ENCODE data around the gene CPT1B. TPM values are rescaled to one million over a fixed set of nuclear protein-coding genes. Genes with fewer than 3 reads are reported as not detected.

The CPT1B gene
- total RNA-seq, 1 experiment from 2014 or later, result 19.2 TPM

DNA sequence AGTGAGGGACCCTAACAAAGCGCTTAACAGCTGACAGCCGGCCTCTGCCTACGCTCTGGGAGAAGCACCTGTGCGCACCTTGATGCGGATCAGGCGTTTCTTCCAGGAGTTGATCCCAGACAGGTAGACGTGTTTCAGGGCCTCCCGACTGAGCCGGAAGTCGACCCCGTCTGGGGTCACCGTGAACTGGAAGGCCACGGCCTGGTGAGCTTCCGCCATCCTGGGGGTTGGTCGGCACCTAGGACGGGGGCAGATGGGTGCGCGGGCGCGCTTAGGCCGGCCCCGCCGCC, 585 bp downstream of the CPT1B start:
- TF ChIP-seq, protein P1, sequence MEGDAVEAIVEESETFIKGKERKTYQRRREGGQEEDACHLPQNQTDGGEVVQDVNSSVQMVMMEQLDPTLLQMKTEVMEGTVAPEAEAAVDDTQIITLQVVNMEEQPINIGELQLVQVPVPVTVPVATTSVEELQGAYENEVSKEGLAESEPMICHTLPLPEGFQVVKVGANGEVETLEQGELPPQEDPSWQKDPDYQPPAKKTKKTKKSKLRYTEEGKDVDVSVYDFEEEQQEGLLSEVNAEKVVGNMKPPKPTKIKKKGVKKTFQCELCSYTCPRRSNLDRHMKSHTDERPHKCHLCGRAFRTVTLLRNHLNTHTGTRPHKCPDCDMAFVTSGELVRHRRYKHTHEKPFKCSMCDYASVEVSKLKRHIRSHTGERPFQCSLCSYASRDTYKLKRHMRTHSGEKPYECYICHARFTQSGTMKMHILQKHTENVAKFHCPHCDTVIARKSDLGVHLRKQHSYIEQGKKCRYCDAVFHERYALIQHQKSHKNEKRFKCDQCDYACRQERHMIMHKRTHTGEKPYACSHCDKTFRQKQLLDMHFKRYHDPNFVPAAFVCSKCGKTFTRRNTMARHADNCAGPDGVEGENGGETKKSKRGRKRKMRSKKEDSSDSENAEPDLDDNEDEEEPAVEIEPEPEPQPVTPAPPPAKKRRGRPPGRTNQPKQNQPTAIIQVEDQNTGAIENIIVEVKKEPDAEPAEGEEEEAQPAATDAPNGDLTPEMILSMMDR (conservative IDR thresholded peaks at IDR 0.05; ENCODE audit: low read depth, low read length), result no peak
- no peak for TF ChIP-seq EZH2 (IDR thresholded peaks at IDR 0.05; ENCODE audit: borderline replicate concordance, low read depth, low read length, poor library complexity, severe bottlenecking)
- intact Hi-C loops (cut with micrococcal nuclease; ENCODE audit: unreplicated experiment), result no loop called here
- no TSS peak for BruUV-seq (replicated peaks)

DNA sequence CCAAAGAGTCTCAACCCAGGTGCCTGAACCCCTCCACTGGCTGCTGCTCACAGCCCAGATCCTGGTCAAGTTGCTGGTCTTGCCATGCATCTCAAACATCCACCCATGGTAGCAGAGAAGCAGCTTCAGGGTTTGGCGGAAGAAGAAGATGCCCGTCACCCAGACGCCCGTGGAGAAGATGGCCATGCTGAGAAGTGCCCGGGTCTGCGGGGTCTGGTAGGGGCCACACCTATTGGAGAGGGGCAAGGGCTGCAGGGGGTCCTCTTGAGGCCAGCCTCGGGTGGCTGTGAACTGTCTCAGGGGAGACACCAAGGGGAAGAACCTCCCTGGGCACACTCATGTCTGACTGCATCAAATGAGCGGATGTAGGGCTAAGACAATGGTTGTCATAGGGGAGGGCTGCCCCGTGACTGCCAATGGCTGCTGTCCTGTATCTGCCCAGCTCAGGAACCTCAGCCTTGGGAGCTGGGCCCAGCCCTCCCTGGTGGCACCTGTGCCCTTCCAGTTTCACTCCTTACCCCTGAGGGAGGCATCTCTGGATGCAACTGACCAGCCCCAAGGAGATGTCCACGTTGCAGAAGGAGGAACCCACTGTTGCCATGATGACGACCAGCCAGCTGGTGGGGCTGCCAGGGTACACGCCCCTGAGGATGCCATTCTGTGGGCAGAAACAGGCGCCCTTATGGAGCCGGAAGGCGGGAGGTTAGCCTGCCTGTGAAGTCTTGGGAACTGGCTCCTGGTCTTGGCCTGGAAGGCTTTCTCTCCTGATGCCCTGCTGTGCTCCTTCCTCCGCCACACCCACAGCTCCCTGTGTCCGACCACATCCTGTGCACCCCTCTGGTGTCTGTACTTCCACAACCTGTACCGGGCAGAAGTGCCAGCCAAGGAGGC, 1.2 kb downstream of the CPT1B start:
- Histone ChIP-seq H3K4me1 (ENCODE audit: insufficient read depth, low read length, poor library complexity, severe bottlenecking) (no peaks in the 10 kb centered on the region), H3K36me3 (ENCODE audit: insufficient read depth, low read length, poor library complexity, severe bottlenecking) (no peaks in the 10 kb centered on the region), H3K9me3 (ENCODE audit: low read depth, low read length, poor library complexity, severe bottlenecking) (no peaks in the 10 kb centered on the region), H3K27me3 (replicated peaks; ENCODE audit: insufficient read depth, low read depth, low read length, poor library complexity) (no peaks in the 10 kb centered on the region), H3K27ac (ENCODE audit: low read depth, low read length, poor library complexity, severe bottlenecking) (no peak overlapping the region), H3K4me3 (ENCODE audit: low read depth, low read length, poor library complexity, severe bottlenecking) (no peak overlapping the region)
- DNase-seq (ENCODE audit: low spot score), result no peak
- ChIA-PET CTCF (no interaction called here), POLR2A (ENCODE audit: low non-redundant PET) (no interaction called here)
- no TSS peak for BruUV-seq (replicated peaks)
- TF ChIP-seq EZH2 (IDR thresholded peaks at IDR 0.05; ENCODE audit: borderline replicate concordance, low read depth, low read length, poor library complexity, severe bottlenecking), result no peak
- TF ChIP-seq, protein P1 (conservative IDR thresholded peaks at IDR 0.05; ENCODE audit: low read depth, low read length), result no peak
- intact Hi-C loops (cut with micrococcal nuclease; ENCODE audit: unreplicated experiment), result loop anchor here (1.0 kb wide), 1 partner anchor 43 kb away; no protein-coding TSS in a partner anchor

More for the DNA sequence above, 585 bp downstream of the CPT1B start:
- Histone ChIP-seq H3K27me3 (replicated peaks; ENCODE audit: insufficient read depth, low read depth, low read length, poor library complexity) (no peaks in the 10 kb centered on the region), H3K36me3 (ENCODE audit: insufficient read depth, low read length, poor library complexity, severe bottlenecking) (no peaks in the 10 kb centered on the region), H3K27ac (ENCODE audit: low read depth, low read length, poor library complexity, severe bottlenecking) (no peak overlapping the region), H3K9me3 (ENCODE audit: low read depth, low read length, poor library complexity, severe bottlenecking) (no peaks in the 10 kb centered on the region), H3K4me3 (ENCODE audit: low read depth, low read length, poor library complexity, severe bottlenecking) (no peak overlapping the region), H3K4me1 (ENCODE audit: insufficient read depth, low read length, poor library complexity, severe bottlenecking) (no peaks in the 10 kb centered on the region)
- DNase-seq (ENCODE audit: low spot score), result no peak
- CTCF ChIA-PET, result no interaction called here
- POLR2A ChIA-PET (ENCODE audit: low non-redundant PET), result no interaction called here

DNA sequence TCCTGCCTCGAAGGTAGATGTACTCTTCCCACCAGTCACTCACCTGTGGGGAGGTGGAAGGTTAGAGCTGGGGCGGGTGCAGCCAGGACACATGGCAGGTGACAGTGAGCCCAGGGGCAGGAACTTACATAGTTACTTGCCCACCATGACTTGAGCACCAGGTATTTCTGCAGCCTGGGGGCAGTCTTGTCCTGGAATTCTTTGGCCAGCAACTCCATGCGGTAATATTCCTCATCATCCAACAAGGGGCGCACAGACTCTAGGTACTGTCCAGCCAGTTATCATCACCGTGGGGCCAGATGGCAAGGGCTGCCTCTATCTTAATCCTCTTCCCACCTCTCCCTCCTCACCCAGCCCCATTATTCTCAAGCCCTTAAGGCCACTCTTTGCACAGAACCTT, 2.2 kb downstream of the CPT1B start:
- POLR2A ChIA-PET (ENCODE audit: low non-redundant PET), result no interaction called here
- no peaks in the 10 kb centered on the region for H3K9me3 ChIP-seq (ENCODE audit: low read depth, low read length, poor library complexity, severe bottlenecking)

More for the DNA sequence above, 2.2 kb downstream of the CPT1B start:
- H3K27ac ChIP-seq (ENCODE audit: low read depth, low read length, poor library complexity, severe bottlenecking), result no peak overlapping the region
- H3K27me3 ChIP-seq (replicated peaks; ENCODE audit: insufficient read depth, low read depth, low read length, poor library complexity), result no peaks in the 10 kb centered on the region
- CTCF ChIA-PET, result no interaction called here
- intact Hi-C loops (cut with micrococcal nuclease; ENCODE audit: unreplicated experiment), result loop anchor here (1.0 kb wide), 1 partner anchor 44 kb away; no protein-coding TSS in a partner anchor
- no peaks in the 10 kb centered on the region for H3K4me1 ChIP-seq (ENCODE audit: insufficient read depth, low read length, poor library complexity, severe bottlenecking)
- DNase-seq (ENCODE audit: low spot score), result peak; percentile 44
- no peak overlapping the region for H3K4me3 ChIP-seq (ENCODE audit: low read depth, low read length, poor library complexity, severe bottlenecking)
- TF ChIP-seq, protein P1 (conservative IDR thresholded peaks at IDR 0.05; ENCODE audit: low read depth, low read length), result peak; percentile 50
- TF ChIP-seq EZH2 (IDR thresholded peaks at IDR 0.05; ENCODE audit: borderline replicate concordance, low read depth, low read length, poor library complexity, severe bottlenecking), result no peak
- no TSS peak for BruUV-seq (replicated peaks)
- peaks cover 4% of the 10 kb centered on the region for H3K36me3 ChIP-seq (ENCODE audit: insufficient read depth, low read length, poor library complexity, severe bottlenecking)
